Astrocyte of the spinal cord (primary cell): ENCODE results near the gene BTG2.
"Not testable (repeated sequence)": the region's sequence is repeated elsewhere in the genome, so short reads cannot be mapped to it uniquely, and the experiment has no call there.

Experiments used
- DNase-seq: peaks from one replicate; pipeline ENCODE4 v3.0.0; 2011; ENCODE audit warnings: low read depth, low spot score
- H3K4me3 ChIP-seq: 2 replicates; pipeline ENCODE4 v1.5.1; 2011; ENCODE audit warnings: low read depth, mild to moderate bottlenecking, low read length, moderate library complexity
- in situ Hi-C: cut with HindIII; loops from 2 replicates; pipeline ENCODE4 v1.10.0; 2017; ENCODE audit warnings: low sequenced_read_pairs
- TF ChIP-seq, protein P1 (sequence below): IDR thresholded peaks from 2 replicates; pipeline ENCODE4 v1.5.1; 2012; ENCODE audit warnings: low read depth, mild to moderate bottlenecking, low read length, inconsistent platforms

Gene BTG2

DNA sequence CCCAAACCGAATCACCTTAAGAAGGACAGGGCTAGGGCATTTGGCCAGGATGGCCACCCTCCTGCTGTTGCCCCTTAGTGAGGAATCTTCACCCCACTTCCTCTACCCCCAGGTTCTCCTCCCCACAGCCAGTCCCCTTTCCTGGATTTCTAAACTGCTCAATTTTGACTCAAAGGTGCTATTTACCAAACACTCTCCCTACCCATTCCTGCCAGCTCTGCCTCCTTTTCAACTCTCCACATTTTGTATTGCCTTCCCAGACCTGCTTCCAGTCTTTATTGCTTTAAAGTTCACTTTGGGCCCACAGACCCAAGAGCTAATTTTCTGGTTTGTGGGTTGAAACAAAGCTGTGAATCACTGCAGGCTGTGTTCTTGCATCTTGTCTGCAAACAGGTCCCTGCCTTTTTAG, 3.6 kb downstream of the BTG2 start:
- TF ChIP-seq, protein P1, sequence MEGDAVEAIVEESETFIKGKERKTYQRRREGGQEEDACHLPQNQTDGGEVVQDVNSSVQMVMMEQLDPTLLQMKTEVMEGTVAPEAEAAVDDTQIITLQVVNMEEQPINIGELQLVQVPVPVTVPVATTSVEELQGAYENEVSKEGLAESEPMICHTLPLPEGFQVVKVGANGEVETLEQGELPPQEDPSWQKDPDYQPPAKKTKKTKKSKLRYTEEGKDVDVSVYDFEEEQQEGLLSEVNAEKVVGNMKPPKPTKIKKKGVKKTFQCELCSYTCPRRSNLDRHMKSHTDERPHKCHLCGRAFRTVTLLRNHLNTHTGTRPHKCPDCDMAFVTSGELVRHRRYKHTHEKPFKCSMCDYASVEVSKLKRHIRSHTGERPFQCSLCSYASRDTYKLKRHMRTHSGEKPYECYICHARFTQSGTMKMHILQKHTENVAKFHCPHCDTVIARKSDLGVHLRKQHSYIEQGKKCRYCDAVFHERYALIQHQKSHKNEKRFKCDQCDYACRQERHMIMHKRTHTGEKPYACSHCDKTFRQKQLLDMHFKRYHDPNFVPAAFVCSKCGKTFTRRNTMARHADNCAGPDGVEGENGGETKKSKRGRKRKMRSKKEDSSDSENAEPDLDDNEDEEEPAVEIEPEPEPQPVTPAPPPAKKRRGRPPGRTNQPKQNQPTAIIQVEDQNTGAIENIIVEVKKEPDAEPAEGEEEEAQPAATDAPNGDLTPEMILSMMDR = no peak
- in situ Hi-C loops = no loop called here
- H3K4me3 ChIP-seq = no peak overlapping the region
- no peak for DNase-seq

DNA sequence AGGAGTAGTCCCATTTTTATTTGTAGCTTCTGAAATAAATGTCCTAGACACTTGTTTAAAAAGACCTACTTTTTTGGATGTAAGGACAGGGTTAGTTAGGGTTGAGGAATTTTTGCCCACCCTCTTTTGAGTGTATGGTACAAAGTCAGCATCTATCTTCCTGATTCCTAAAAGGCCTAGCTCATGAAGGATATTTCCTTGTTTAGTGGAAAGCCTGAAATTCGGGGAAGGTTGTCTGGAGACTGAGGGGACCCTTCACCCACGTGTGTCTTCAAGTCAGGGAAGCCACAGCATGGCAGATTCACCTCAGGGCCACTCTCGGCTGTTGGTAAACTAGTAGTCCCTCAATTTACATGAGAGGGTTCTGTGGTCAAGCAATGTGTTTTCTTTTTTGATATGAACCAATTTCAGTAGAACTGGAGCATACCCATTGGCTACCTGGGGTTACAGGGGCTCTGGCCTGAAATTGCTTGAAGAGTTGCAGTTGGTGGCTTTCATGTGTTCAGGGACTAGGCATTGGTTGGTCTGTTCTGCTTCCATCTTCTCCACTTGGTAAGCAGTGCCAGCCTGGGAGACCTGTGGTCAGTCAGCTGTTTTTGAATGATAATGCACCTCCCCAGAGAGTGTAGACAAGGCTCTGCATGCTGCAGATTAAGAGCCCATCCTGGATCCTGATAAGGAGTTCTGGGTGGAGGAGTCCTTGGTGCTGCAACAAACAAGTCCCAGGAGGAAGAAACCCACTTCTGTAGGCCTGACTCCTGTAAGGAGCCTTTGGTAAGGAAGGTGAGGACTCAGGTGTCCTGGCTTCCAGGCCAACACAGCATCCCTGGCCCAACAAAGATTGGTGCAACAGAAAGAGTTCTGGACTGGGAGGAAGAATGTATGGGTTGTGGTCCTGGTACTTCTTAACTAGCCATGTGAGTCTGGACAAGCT, 6.3 kb downstream of the BTG2 start:
- TF ChIP-seq, protein P1 = no peak
- DNase-seq = no peak
- H3K4me3 ChIP-seq = no peak overlapping the region
- in situ Hi-C loops = no loop called here

DNA sequence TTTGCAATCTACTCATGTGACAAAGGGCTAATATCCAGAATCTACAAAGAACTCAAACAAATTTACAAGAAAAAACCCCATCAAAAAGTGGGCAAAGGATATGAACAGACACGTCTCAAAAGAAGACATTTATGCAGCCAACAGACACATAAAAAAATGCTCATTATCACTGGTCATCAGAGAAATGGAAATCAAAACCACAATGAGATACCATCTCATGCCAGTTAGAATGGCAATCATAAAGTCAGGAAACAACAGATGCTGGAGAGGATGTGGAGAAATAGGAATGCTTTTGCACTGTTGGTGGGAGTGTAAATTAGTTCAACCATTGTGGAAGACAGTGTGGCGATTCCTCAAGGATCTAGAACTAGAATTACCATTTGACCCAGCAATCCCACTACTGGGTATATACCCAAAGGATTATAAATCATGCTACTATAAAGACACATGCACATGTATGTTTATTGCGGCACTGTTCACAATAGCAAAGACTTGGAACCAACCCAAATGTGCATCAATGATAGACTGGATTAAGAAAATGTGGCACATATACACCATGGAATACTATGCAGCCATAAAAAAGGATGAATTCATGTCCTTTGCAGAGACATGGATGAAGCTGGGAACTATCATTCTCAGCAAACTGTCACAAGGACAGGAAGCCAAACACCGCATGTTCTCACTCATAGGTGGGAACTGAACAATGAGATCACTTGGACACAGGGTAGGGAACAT, 8.9 kb downstream of the BTG2 start:
- H3K4me3 ChIP-seq, in situ Hi-C loops, DNase-seq: not testable (repeated sequence)

DNA sequence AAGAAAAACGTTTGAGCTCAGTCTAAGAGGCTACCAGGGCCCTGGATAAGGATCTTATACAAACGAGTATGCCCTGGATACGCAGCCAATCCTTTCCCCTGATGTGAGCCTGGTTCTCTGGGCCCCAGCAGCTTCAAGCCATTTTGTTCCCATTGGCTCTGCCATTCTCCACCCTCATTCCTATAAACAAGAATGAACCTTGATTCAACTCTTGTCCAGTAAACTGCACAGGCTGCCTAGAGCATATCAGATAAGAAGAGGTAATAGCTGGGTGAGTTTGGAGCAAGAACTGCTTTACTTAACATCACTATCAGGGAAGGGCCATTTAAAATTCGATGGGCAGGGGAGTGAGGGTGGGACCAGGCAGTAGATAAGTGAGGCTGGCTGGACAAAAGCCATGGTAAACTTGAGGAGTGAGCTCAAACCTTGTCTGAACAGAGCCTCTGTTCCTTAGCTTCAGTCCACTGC, 11.3 kb downstream of the BTG2 start:
- no peak for DNase-seq
- in situ Hi-C loops = no loop called here
- TF ChIP-seq, protein P1 = no peak
- no peak overlapping the region for H3K4me3 ChIP-seq

DNA sequence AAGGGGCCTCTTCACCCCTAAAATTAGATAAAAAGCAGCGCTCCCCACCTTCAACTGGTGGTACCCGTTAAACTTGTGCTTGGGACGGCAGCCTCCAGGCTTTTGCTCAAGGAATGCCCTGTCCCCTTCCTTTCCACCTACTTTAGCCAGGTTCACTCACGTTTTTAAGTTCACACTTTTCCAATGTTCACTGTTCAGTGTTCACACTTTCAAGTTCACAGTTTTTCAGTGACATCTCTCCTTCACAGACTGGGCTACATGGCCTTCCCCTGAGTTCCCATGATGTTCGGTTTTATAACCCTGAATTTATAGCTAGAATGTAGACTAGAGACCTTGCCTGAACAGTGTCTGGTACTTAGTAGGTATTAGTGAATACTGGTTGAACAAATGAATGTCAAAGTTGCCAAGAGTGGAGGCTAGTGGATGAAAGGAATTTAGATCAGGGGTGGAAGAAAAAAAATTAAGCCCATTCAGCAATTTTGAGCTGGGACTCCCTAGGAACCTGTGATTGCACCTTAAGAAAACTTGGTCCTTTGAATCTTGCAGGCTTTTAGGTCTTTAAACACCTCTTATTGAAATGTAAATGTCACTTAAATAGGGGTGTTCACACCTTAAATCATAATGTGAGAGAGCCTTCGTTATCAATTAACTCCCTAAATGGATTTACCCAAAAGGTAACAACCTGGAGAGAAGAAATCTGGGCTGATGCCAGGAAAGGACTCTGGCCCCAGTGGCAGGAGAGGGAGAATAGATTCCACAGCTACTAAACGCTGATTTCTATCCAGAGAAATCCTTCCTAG, 12.3 kb downstream of the BTG2 start:
- no peak for DNase-seq
- H3K4me3 ChIP-seq = no peak overlapping the region
- in situ Hi-C loops = no loop called here
- TF ChIP-seq, protein P1 = no peak

DNA sequence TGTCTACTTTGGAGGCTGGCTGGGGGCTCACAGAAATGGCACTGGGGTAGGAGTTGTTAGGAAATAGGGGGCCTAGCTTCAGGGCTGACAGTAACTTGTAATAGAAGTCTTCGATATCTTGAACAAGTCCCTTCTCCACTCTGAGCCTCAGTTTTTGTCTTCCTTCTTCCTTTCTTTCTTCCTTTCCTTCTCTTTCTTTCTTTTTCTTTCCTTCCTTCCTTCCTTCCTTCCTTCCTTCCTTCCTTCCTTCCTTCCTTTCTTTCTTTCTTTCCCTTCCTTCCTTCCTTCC, 12.9 kb downstream of the BTG2 start:
- in situ Hi-C loops = no loop called here
- TF ChIP-seq, protein P1 = no peak
- no peak overlapping the region for H3K4me3 ChIP-seq
- no peak for DNase-seq
